OCI-LY1 (cell line): ENCODE data around the gene GPR33.

ENCODE experiments used
- H2AFZ ChIP-seq: fragments of 200-600 bp; sonication (generic), shearing (Covaris generic); 2 replicates; pipeline ENCODE4 v1.6.0; 2014; ENCODE audit warnings: antibody characterized with exemption, mild to moderate bottlenecking, low read length
- H3F3A ChIP-seq: fragments of 200-600 bp; sonication (generic), shearing (Covaris generic); 2 replicates; pipeline ENCODE4 v1.6.0; 2014; ENCODE audit warnings: mild to moderate bottlenecking, antibody characterized with exemption, low read length, moderate library complexity; ENCODE audit not compliant: insufficient read depth
- H3K27ac ChIP-seq: fragments of 200-600 bp; sonication (generic); 2 replicates; pipeline ENCODE4 v1.5.1; 2014; ENCODE audit warnings: low read length, mixed run types, mild to moderate bottlenecking, low read depth; ENCODE audit not compliant: poor library complexity, severe bottlenecking
- H3K27me3 ChIP-seq: fragments of 200-600 bp; sonication (generic); 2 replicates; pipeline ENCODE4 v1.6.0; 2014; ENCODE audit warnings: antibody characterized with exemption, mild to moderate bottlenecking, low read length, moderate library complexity; ENCODE audit not compliant: insufficient read depth
- H3K36me3 ChIP-seq: fragments of 200-600 bp; sonication (generic); 2 replicates; pipeline ENCODE4 v1.6.1; 2014; ENCODE audit warnings: mild to moderate bottlenecking, antibody characterized with exemption, low read length, moderate library complexity, mixed read lengths; ENCODE audit not compliant: insufficient read depth
- H3K4me1 ChIP-seq: fragments of 200-600 bp; sonication (generic); 2 replicates; pipeline ENCODE4 v1.5.1; 2014; ENCODE audit warnings: mild to moderate bottlenecking, low read length, moderate library complexity; ENCODE audit not compliant: insufficient read depth, severe bottlenecking
- H3K4me2 ChIP-seq: fragments of 200-600 bp; sonication (generic), shearing (Covaris generic); 2 replicates; pipeline ENCODE4 v1.6.1; 2014; ENCODE audit warnings: low read length
- H3K4me3 ChIP-seq: fragments of 200-600 bp; sonication (generic); 2 replicates; pipeline ENCODE4 v1.5.1; 2014; ENCODE audit warnings: low read length, low read depth, mild to moderate bottlenecking, mixed read lengths; ENCODE audit not compliant: poor library complexity, severe bottlenecking
- H3K79me2 ChIP-seq: fragments of 200-600 bp; shearing (Covaris generic); 2 replicates; pipeline ENCODE4 v1.6.1; 2016; ENCODE audit warnings: mixed run types, low read length, mixed read lengths; ENCODE audit not compliant: insufficient read depth
- H3K9ac ChIP-seq: fragments of 200-600 bp; sonication (generic), shearing (Covaris generic); 2 replicates; pipeline ENCODE4 v1.6.1; 2014; ENCODE audit warnings: mild to moderate bottlenecking, low read length, mixed read lengths
- H3K9me2 ChIP-seq: fragments of 200-600 bp; sonication (generic), shearing (Covaris generic); 2 replicates; pipeline ENCODE4 v1.6.1; 2014; ENCODE audit warnings: low read depth, mild to moderate bottlenecking, low read length, mixed read lengths
- H3K9me3 ChIP-seq: fragments of 200-600 bp; shearing (Covaris generic); 2 replicates; pipeline ENCODE4 v1.6.1; 2014; ENCODE audit warnings: low read length, mixed read lengths
- H4K20me1 ChIP-seq: fragments of 200-600 bp; sonication (generic), shearing (Covaris generic); 2 replicates; pipeline ENCODE4 v1.6.0; 2016; ENCODE audit warnings: mild to moderate bottlenecking, low read length; ENCODE audit not compliant: insufficient read depth
- EZH2 ChIP-seq: fragments of 200-600 bp; sonication (generic), shearing (Covaris generic); IDR thresholded peaks from 2 replicates; pipeline ENCODE4 v1.8.0; 2017; ENCODE audit warnings: borderline replicate concordance, mixed run types, mild to moderate bottlenecking, antibody characterized with exemption, low read length, moderate library complexity, mixed read lengths
- TF ChIP-seq, protein P1 (sequence below): fragments of 200-600 bp; sonication (generic), shearing (Covaris generic); IDR thresholded peaks from 2 replicates; pipeline ENCODE4 v1.5.1; 2017; ENCODE audit warnings: mild to moderate bottlenecking, antibody characterized with exemption, low read length, moderate library complexity, mixed read lengths

Gene GPR33

DNA sequence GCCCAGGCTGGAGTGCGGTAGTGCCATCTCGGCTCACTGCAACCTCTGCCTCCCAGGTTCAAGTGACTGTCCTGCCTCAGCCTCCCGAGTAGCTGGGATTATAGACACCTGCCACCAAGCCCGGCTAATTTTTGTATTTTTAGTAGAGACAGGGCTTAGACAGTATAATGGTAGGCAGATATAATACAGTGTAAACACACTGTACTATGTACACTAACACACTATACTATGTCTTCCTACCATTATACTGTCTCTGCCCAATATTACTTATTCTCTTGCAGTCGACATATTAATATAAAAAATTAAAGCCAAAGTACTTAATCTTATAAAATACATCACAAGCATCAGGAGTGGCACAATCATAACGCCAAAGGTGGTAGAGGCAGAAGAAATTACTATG, 45.6 kb downstream of the GPR33 start:
- H3K27me3 ChIP-seq: no peaks in the 10 kb centered on the region
- H3K9me3 ChIP-seq: no peaks in the 10 kb centered on the region; the same call in 1 of the 2 replicates
- H3K9me2 ChIP-seq: no peaks in the 10 kb centered on the region
- no peak overlapping the region for H3K27ac ChIP-seq
- no peaks in the 10 kb centered on the region for H4K20me1 ChIP-seq
- no peaks in the 10 kb centered on the region for H3K79me2 ChIP-seq
- H3K4me1 ChIP-seq: no peaks in the 10 kb centered on the region
- no peaks in the 10 kb centered on the region for H3F3A ChIP-seq
- no peak overlapping the region for H3K4me2 ChIP-seq
- H3K9ac ChIP-seq: no peak overlapping the region
- H3K4me3 ChIP-seq: no peak overlapping the region
- H2AFZ ChIP-seq: no peak overlapping the region
- H3K36me3 ChIP-seq: peaks cover 29% of the 10 kb centered on the region
- TF ChIP-seq, protein P1, sequence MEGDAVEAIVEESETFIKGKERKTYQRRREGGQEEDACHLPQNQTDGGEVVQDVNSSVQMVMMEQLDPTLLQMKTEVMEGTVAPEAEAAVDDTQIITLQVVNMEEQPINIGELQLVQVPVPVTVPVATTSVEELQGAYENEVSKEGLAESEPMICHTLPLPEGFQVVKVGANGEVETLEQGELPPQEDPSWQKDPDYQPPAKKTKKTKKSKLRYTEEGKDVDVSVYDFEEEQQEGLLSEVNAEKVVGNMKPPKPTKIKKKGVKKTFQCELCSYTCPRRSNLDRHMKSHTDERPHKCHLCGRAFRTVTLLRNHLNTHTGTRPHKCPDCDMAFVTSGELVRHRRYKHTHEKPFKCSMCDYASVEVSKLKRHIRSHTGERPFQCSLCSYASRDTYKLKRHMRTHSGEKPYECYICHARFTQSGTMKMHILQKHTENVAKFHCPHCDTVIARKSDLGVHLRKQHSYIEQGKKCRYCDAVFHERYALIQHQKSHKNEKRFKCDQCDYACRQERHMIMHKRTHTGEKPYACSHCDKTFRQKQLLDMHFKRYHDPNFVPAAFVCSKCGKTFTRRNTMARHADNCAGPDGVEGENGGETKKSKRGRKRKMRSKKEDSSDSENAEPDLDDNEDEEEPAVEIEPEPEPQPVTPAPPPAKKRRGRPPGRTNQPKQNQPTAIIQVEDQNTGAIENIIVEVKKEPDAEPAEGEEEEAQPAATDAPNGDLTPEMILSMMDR: no peak
- no peak for TF ChIP-seq EZH2

DNA sequence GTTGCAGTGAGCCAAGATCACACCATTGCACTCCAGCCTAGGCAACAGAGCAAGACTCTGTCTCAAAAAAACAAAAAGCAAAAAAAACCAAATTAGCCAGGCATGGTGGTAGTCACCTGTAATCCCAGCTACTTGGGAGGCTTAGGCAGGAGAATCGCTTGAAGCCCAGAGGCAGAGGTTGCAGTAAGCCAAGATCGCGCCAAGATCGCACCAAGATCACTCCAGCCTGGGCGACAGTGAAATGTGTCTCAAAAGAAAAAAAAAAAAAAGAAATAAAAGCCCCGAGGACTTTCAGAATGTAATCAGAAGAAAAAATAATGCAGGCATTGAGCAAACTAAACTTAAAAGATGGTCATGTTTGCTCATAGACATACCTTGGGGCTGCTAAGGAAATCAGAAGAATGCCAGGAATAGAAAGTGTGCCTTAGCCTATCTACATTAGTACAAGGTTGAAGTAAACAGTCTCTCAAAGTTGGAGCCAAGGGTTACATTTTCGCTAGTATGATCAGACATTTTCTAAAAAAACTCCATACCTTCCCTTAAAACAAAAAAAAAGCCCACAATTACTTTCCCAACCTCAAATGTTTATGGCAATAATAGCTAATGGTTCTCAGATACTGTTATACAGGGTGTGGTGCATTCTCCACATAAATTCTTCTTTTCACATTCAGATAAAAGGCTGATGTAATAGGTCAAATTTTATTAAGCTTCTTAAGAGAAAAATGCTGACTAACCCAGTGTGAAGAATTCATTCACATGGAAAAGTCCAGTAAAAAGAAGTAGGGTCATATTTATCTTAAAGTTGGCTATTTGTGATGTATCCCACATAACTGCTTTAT, 46.3 kb downstream of the GPR33 start:
- no peaks in the 10 kb centered on the region; the same call in 1 of the 2 replicates for H3K9me3 ChIP-seq
- H3F3A ChIP-seq: no peaks in the 10 kb centered on the region
- H3K4me3 ChIP-seq: no peak overlapping the region
- H3K79me2 ChIP-seq: no peaks in the 10 kb centered on the region
- TF ChIP-seq, protein P1: no peak
- TF ChIP-seq EZH2: no peak
- no peak overlapping the region for H3K27ac ChIP-seq
- no peaks in the 10 kb centered on the region for H3K9me2 ChIP-seq
- no peaks in the 10 kb centered on the region for H3K4me1 ChIP-seq
- H3K9ac ChIP-seq: no peak overlapping the region
- no peaks in the 10 kb centered on the region for H3K27me3 ChIP-seq
- no peaks in the 10 kb centered on the region for H4K20me1 ChIP-seq
- H2AFZ ChIP-seq: no peak overlapping the region
- H3K36me3 ChIP-seq: peaks cover 22% of the 10 kb centered on the region
- no peak overlapping the region for H3K4me2 ChIP-seq

DNA sequence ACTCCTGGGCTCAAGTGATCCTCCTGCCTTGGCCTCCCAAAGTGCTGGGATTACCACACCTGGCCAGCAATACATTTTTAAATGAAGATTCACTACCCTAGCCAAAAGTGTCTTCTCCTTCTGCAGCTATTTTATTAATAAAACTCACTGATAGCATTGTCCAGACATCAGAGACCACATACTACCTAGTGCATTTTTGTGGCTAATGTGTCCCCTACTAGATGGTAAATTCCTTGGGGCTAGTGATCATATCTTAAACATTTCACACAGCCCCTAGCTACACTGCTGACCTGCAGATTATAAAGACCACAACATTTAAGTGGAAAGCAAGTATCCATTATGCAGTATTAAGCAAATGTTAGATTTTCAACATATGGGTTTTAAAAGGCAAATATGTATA, 47.6 kb downstream of the GPR33 start:
- no peaks in the 10 kb centered on the region; the same call in 1 of the 2 replicates for H3K9me3 ChIP-seq
- no peak for TF ChIP-seq EZH2
- TF ChIP-seq, protein P1: no peak
- H3K4me3 ChIP-seq: no peak overlapping the region
- no peak overlapping the region for H3K9ac ChIP-seq
- no peaks in the 10 kb centered on the region for H3F3A ChIP-seq
- no peaks in the 10 kb centered on the region for H3K27me3 ChIP-seq
- no peaks in the 10 kb centered on the region for H3K4me1 ChIP-seq
- no peak overlapping the region for H3K27ac ChIP-seq
- H3K4me2 ChIP-seq: no peak overlapping the region
- H3K9me2 ChIP-seq: no peaks in the 10 kb centered on the region
- no peaks in the 10 kb centered on the region for H3K79me2 ChIP-seq
- H4K20me1 ChIP-seq: no peaks in the 10 kb centered on the region
- H2AFZ ChIP-seq: no peak overlapping the region
- H3K36me3 ChIP-seq: peaks cover 12% of the 10 kb centered on the region
